B cell (primary cell): ENCODE data around the gene F2RL3. TPM values are rescaled to one million over a fixed set of nuclear protein-coding genes. Genes with fewer than 3 reads are reported as not detected.

ENCODE experiments used
- ATAC-seq: fragments of 200-7000 bp; cut with Tn5 transposase; one replicate; pipeline ENCODE4 v1.10.0; 2021; ENCODE audit warnings: low read depth, mild to moderate bottlenecking, moderate number of reproducible peaks, moderate library complexity
- CTCF ChIA-PET: fragments of 350-600 bp; sonication (Branson Sonifier 250); formaldehyde crosslinking; loops from one replicate; lab custom pipeline; 2021; ENCODE audit warnings: antibody characterized with exemption, inconsistent platforms; lab: Charles Lee
- POLR2A ChIA-PET: fragments of 350-600 bp; sonication (Branson Sonifier 250); formaldehyde crosslinking; loops from one replicate; lab custom pipeline; 2021; ENCODE audit warnings: antibody characterized with exemption; lab: Charles Lee
- DNase-seq: peaks from one replicate; pipeline ENCODE4 v3.0.0; 2013
- H2AFZ ChIP-seq: 2 replicates; pipeline ENCODE4 v1.6.1; 2012; ENCODE audit warnings: mild to moderate bottlenecking, low read depth, low read length; ENCODE audit not compliant: insufficient read depth, poor library complexity, severe bottlenecking
- H3K27ac ChIP-seq, 2 donors: 1 replicate in 1 of 2; 2 replicates in 1 of 2; pipeline ENCODE4 v1.5.1; 2012 to 2013; ENCODE audit warnings: low read length in 2 of 2, mild to moderate bottlenecking in 2 of 2, moderate library complexity in 1 of 2
- H3K27me3 ChIP-seq, 4 experiments: fragments of 200-600 bp in 1 of 4; sonication (generic) in 1 of 4; replicated peaks in 1 of 4; 1 replicate in 2 of 4; 2 replicates in 2 of 4; pipeline versions ENCODE4 v1.6.1 to v1.7.0; 2013 to 2016; ENCODE audit warnings: low read length in 3 of 4, mild to moderate bottlenecking in 2 of 4, mixed read lengths in 1 of 4, moderate library complexity in 1 of 4; ENCODE audit not compliant: insufficient read depth in 4 of 4, control insufficient read depth in 3 of 4; ENCODE audit errors: control extremely low read depth in 1 of 4
- H3K36me3 ChIP-seq, 2 experiments: replicated peaks in 1 of 2; 1 replicate in 1 of 2; 2 replicates in 1 of 2; pipeline versions ENCODE4 v1.6.1 to v1.7.1; 2013; ENCODE audit warnings: low read length in 1 of 2; ENCODE audit not compliant: insufficient read depth in 2 of 2, control insufficient read depth in 1 of 2; ENCODE audit errors: control extremely low read depth in 1 of 2, extremely low read depth in 1 of 2
- H3K4me1 ChIP-seq, 2 donors: fragments of 200-600 bp in 1 of 2; sonication (generic) in 1 of 2; 1 replicate in 1 of 2; 2 replicates in 1 of 2; pipeline versions ENCODE4 v1.5.1 to v1.6.1; 2013 to 2017; ENCODE audit warnings: low read length in 2 of 2; ENCODE audit not compliant: control insufficient read depth in 2 of 2, insufficient read depth in 2 of 2
- H3K4me2 ChIP-seq: replicated peaks from 2 replicates; pipeline ENCODE3; 2012; ENCODE audit warnings: mild to moderate bottlenecking, low read depth, low read length; ENCODE audit not compliant: poor library complexity, severe bottlenecking
- H3K4me3 ChIP-seq, 5 experiments: fragments of 200-600 bp in 1 of 5; sonication (generic) in 1 of 5; 1 replicate in 3 of 5; 2 replicates in 2 of 5; pipeline versions ENCODE4 v1.5.1 to v1.7.0; 2011 to 2016; ENCODE audit warnings: low read length in 4 of 5, mild to moderate bottlenecking in 4 of 5, low read depth in 2 of 5, control low read depth in 1 of 5, moderate library complexity in 1 of 5; ENCODE audit not compliant: insufficient read depth in 1 of 5; ENCODE audit errors: control extremely low read depth in 1 of 5, extremely low read depth in 1 of 5
- H3K79me2 ChIP-seq: fragments of 200-600 bp; sonication (generic); one replicate; pipeline ENCODE4 v1.6.0; 2016; ENCODE audit warnings: low read length; ENCODE audit not compliant: control insufficient read depth, insufficient read depth
- H3K9ac ChIP-seq: fragments of 200-600 bp; sonication (generic); 2 replicates; pipeline ENCODE4 v1.6.1; 2017; ENCODE audit warnings: mild to moderate bottlenecking, low read length, moderate library complexity
- H3K9me3 ChIP-seq, 3 donors: one replicate each; pipeline versions ENCODE4 v1.6.1 to v1.7.1; 2013; ENCODE audit warnings: low read length in 2 of 3; ENCODE audit not compliant: control insufficient read depth in 2 of 3, insufficient read depth in 1 of 3; ENCODE audit errors: control extremely low read depth in 1 of 3
- H4K20me1 ChIP-seq: 2 replicates; pipeline ENCODE4 v1.6.0; 2012; ENCODE audit warnings: mild to moderate bottlenecking, low read length; ENCODE audit not compliant: insufficient read depth, control insufficient read depth, poor library complexity, severe bottlenecking
- H3K27ac Mint-ChIP-seq: one replicate; pipeline ENCODE4 v1.8.0; 2021; ENCODE audit warnings: mixed read lengths
- H3K27me3 Mint-ChIP-seq: one replicate; pipeline ENCODE4 v1.8.0; 2021; ENCODE audit warnings: mixed read lengths
- H3K4me1 Mint-ChIP-seq: one replicate; pipeline ENCODE4 v1.8.0; 2021; ENCODE audit warnings: mixed read lengths
- H3K4me3 Mint-ChIP-seq: one replicate; pipeline ENCODE4 v1.8.0; 2021; ENCODE audit warnings: mixed read lengths
- H3K9me3 Mint-ChIP-seq: one replicate; pipeline ENCODE4 v1.8.0; 2022; ENCODE audit warnings: mixed read lengths; ENCODE audit not compliant: insufficient read depth
- CTCF ChIP-seq: fragments of 200-600 bp; IDR thresholded peaks from one replicate; pipeline ENCODE4 v1.8.0; 2022; ENCODE audit warnings: antibody characterized with exemption, mild to moderate bottlenecking
- EZH2 ChIP-seq: IDR thresholded peaks from 2 replicates; pipeline ENCODE4 v1.6.1; 2012; ENCODE audit warnings: borderline replicate concordance, low read depth, mild to moderate bottlenecking, moderate library complexity, low read length; ENCODE audit not compliant: insufficient read depth, poor library complexity, severe bottlenecking
- WGBS: methylation state at CpG from one replicate; pipeline ENCODE4 v1.1.5; 2013; ENCODE audit warnings: missing lambda C conversion rate; ENCODE audit not compliant: insufficient coverage; 5-methylcytosine and 5-hydroxymethylcytosine counted together
- intact Hi-C: fragments of 100-400 bp; cut with micrococcal nuclease; formaldehyde crosslinking; loops from one replicate; pipeline ENCODE4 v1.10.0; 2022
- polyA plus RNA-seq: library from polyadenylated mRNA; depleted of rRNA; stranded (reverse); fragments of >200 nt; gene quantifications from 2 replicates; pipeline ENCODE4 v1.2.3, GENCODE V29; 2012
- total RNA-seq, 2 donors: library from RNA; stranded (reverse); fragments of 120-200 nt in 1 of 2; gene quantifications; 1 replicate in 1 of 2; 2 replicates in 1 of 2; pipeline versions ENCODE4 v1.2.3 to v1.2.4, GENCODE V29; 2013 to 2022

F2RL3 gene
- total and polyA plus RNA-seq, 2 donors (not counting 1 experiment from before 2014, with no cell fraction given): 0.01 to 1.1 TPM

- Mint-ChIP-seq H3K27me3 (no peaks in the 10 kb centered on the region), H3K4me3 (no peak overlapping the region), H3K27ac (no peak overlapping the region), H3K9me3 (no peaks in the 10 kb centered on the region), H3K4me1 (peaks cover 16% of the 10 kb centered on the region)
- 69% methylated on average over 8 of the region's 10 CpGs for WGBS
- H4K20me1 ChIP-seq: no peaks in the 10 kb centered on the region
- no peak overlapping the region for H2AFZ ChIP-seq
- no peaks in the 10 kb centered on the region for H3K27me3 ChIP-seq
- TF ChIP-seq CTCF: no peak
- no peak for TF ChIP-seq EZH2
- H3K4me1 ChIP-seq: peaks cover 7 to 9% of the 10 kb centered on the region in 2 donors
- no peak overlapping the region for H3K9ac ChIP-seq
- no peak overlapping the region for H3K4me2 ChIP-seq
- no peak overlapping the region for H3K4me3 ChIP-seq
- peaks cover 18% of the 10 kb centered on the region for H3K79me2 ChIP-seq
- ChIA-PET CTCF (no interaction called here), POLR2A (no interaction called here)
- no peak for ATAC-seq
- no peak for DNase-seq
- H3K27ac ChIP-seq: no peak overlapping the region
- intact Hi-C loops: no loop called here
- H3K36me3 ChIP-seq: peaks cover 0 to 55% of the 10 kb centered on the region in 2 experiments
- no peaks in the 10 kb centered on the region for H3K9me3 ChIP-seq
These were observed 25.9 kb upstream of the F2RL3 start for GRCh38 chr19:16862826-16863415.

DNA sequence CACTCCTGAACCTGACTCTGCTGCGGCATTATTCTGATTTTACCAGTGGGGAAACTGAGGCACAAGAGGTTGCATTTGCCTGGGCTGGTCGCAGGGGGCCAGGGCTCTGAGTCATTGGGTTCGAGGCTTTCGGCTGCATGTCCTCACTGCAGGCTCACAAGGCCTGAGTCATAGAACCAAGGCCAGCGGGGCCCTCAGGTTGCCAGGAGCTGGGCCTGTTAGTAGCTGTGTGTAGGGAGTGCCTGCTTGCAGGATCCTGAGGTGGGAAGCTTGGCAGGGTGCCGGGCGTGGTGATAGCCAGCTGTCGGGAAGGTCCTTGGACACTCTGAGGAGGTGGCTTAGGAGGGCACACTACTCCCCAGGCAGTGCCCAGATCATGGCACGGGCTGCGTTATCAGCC lies 21.6 kb upstream of the F2RL3 start:
- Mint-ChIP-seq H3K27ac (no peak overlapping the region), H3K4me3 (no peak overlapping the region), H3K27me3 (no peaks in the 10 kb centered on the region), H3K9me3 (no peaks in the 10 kb centered on the region), H3K4me1 (peaks cover 9% of the 10 kb centered on the region)
- Histone ChIP-seq H3K4me2 (no peak overlapping the region), H3K9ac (no peak overlapping the region), H3K4me3 (no peak overlapping the region), H3K36me3 (peaks cover 0 to 86% of the 10 kb centered on the region in 2 experiments), H3K27me3 (no peaks in the 10 kb centered on the region), H4K20me1 (peaks cover 8% of the 10 kb centered on the region), H2AFZ (no peak overlapping the region), H3K4me1 (peaks cover 7 to 9% of the 10 kb centered on the region in 2 donors), H3K79me2 (peaks cover 38% of the 10 kb centered on the region), H3K27ac (no peak overlapping the region), H3K9me3 (no peaks in the 10 kb centered on the region)
- no peak for ATAC-seq
- CTCF ChIA-PET: no interaction called here
- DNase-seq: no peak
- 97% methylated on average over 10 of the region's 10 CpGs for WGBS
- no peak for TF ChIP-seq CTCF
- no peak for TF ChIP-seq EZH2
- POLR2A ChIA-PET: no interaction called here
- intact Hi-C loops: no loop called here
